GM21381 (cell line): ENCODE results near the gene HBG1.

Experiments
- ATAC-seq: cut with Tn5 transposase; IDR thresholded peaks from one replicate; pipeline ENCODE4 v1.9.1; 2021; ENCODE audit warnings: mild to moderate bottlenecking, moderate library complexity; ENCODE audit not compliant: unreplicated experiment

HBG1 gene

DNA sequence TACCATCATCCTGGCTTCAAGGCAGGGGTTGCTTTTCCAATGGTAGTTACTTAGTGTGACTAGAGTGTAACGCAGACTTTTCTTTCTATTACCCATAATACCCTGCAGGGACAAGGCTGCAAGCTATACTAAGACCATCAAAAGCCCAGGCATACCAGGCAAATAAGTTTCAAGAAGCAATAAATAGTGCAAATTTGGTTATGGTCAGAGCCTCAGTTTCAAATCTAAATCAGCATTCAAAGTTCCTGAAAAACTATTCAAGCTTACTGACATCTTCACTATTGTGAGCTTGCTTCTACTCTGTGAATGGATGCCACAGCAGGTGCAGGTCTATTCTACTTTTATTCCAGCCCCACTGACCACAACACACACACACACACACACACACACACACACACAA lies 20.3 kb downstream of the HBG1 start:
- ATAC-seq: no peak

DNA sequence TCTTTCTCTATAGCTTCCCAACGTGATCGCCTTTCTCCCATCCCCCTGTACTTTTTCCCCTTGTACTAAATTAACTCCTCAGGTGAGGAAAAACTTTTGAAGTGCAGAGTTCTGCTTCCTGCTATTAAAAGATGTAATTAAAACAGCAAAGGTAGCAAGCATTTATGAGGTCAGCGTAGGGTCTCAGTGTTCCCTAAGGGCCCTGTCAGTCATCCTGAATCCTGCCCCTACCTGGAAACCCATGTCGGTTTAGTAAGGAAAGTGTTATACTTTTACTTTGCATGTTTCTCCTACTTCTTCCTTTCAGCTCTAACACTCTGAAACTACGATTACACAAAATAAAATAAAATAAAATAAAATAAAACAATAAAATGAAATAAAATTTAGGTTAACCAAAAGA lies 21.5 kb downstream of the HBG1 start:
- ATAC-seq: no peak

DNA sequence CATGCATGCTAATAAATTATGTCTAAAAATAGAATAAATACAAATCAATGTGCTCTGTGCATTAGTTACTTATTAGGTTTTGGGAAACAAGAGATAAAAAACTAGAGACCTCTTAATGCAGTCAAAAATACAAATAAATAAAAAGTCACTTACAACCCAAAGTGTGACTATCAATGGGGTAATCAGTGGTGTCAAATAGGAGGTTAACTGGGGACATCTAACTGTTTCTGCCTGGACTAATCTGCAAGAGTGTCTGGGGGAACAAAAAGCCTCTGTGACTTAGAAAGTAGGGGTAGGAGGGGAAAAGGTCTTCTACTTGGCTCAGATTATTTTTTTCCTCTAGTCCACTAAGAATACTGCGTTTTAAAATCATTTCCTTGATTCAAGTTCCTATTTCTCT lies 22.0 kb downstream of the HBG1 start:
- ATAC-seq: no peak

DNA sequence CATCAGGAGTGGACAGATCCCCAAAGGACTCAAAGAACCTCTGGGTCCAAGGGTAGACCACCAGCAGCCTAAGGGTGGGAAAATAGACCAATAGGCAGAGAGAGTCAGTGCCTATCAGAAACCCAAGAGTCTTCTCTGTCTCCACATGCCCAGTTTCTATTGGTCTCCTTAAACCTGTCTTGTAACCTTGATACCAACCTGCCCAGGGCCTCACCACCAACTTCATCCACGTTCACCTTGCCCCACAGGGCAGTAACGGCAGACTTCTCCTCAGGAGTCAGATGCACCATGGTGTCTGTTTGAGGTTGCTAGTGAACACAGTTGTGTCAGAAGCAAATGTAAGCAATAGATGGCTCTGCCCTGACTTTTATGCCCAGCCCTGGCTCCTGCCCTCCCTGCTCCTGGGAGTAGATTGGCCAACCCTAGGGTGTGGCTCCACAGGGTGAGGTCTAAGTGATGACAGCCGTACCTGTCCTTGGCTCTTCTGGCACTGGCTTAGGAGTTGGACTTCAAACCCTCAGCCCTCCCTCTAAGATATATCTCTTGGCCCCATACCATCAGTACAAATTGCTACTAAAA lies 22.8 kb downstream of the HBG1 start, which contains the start of gene HBB:
HBB (minus strand) TSS at position 340 of the 579 bp plus-strand sequence; CDS start at position 290, 50 bp downstream.
- ATAC-seq: no peak

DNA sequence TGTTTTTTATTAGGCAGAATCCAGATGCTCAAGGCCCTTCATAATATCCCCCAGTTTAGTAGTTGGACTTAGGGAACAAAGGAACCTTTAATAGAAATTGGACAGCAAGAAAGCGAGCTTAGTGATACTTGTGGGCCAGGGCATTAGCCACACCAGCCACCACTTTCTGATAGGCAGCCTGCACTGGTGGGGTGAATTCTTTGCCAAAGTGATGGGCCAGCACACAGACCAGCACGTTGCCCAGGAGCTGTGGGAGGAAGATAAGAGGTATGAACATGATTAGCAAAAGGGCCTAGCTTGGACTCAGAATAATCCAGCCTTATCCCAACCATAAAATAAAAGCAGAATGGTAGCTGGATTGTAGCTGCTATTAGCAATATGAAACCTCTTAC lies 24.2 kb downstream of the HBG1 start:
- ATAC-seq: no peak

DNA sequence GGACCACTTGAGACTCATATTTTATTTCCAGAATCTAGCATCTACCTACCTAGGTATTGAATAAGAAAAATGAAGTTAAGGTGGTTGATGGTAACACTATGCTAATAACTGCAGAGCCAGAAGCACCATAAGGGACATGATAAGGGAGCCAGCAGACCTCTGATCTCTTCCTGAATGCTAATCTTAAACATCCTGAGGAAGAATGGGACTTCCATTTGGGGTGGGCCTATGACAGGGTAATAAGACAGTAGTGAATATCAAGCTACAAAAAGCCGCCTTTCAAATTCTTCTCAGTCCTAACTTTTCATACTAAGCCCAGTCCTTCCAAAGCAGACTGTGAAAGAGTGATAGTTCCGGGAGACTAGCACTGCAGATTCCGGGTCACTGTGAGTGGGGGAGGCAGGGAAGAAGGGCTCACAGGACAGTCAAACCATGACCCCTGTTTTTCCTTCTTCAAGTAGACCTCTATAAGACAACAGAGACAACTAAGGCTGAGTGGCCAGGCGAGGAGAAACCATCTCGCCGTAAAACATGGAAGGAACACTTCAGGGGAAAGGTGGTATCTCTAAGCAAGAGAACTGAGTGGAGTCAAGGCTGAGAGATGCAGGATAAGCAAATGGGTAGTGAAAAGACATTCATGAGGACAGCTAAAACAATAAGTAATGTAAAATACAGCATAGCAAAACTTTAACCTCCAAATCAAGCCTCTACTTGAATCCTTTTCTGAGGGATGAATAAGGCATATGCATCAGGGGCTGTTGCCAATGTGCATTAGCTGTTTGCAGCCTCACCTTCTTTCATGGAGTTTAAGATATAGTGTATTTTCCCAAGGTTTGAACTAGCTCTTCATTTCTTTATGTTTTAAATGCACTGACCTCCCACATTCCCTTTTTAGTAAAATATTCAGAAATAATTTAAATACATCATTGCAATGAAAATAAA lies 24.8 kb downstream of the HBG1 start:
- ATAC-seq: no peak

DNA sequence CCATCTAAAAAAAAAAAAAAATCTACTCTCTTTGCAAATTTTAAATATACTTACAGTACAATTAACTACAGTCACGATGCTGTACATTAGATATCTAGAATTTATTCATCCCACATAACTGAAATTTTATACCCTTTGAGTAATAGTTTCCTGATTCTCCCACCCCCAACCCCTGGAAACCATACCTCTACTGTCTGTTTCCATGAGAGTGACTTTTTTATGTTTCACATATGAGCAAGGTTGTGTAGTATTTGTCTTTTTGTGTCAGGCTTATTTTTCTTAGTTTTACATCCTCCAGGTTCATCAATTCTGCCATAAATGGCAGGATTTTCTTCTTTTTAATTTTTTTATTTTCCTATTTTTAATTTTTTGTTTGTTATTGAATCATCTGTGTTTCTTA lies 26.0 kb downstream of the HBG1 start:
- no peak for ATAC-seq

DNA sequence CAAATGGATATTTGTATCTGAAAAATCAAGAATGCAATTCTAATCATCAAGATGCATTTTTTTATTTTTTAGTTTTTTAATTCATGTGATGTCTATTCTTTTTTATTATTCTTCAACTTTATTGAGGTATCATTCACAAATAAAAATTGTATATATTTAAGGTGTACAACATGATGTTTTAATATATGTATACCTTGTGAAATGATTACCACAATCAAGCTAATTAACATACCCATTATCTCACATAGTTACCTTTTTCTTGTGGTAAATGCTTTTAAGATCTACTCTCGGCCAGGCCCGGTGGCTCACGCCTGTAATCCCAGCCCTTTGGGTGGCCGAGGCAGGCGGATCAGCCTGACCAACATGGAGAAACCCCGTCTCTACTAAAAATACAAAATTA lies 26.5 kb downstream of the HBG1 start:
- ATAC-seq: no peak

DNA sequence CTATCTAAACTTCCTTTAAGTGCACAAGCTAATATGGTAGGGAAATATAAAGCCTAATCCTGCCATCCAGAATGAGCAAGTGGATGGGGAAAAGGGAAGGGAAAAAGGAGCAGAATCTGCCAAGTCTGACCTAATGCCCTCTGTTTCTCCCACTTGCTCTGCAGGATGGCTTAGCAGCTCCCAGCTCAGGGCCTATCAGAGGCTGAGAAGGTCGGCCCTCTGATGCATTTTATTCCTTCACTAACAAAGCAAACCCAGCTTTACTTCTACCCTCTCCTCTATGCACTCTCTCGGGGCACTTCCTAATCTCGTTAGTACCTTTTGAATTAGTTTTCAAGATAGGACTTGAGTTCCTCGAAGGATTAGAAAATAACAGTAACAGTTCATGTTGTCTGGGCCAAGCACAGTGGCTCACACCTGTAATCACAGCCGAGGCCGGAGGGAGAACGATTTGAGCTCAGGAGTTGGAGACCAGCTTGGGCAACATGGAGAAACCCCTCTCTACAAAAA lies 39.2 kb downstream of the HBG1 start:
- ATAC-seq: no peak

DNA sequence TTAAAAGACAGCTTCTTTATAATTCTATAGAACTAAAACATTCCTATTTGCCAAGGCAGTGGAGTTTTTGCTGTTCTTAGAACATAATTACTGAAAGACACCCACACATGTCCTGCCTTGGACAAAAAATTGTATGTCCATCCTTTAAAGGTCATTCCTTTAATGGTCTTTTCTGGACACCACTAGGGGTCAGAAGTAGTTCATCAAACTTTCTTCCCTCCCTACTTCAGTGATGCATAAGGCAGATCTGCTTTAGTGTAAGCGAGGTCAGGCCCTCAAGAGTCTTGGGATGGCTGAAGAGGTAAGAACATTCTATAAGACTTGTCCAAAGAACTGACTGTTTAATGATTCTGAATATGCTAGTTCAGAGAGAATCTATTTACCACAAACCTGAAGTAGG lies 44.9 kb downstream of the HBG1 start:
- peak; percentile 72 for ATAC-seq

DNA sequence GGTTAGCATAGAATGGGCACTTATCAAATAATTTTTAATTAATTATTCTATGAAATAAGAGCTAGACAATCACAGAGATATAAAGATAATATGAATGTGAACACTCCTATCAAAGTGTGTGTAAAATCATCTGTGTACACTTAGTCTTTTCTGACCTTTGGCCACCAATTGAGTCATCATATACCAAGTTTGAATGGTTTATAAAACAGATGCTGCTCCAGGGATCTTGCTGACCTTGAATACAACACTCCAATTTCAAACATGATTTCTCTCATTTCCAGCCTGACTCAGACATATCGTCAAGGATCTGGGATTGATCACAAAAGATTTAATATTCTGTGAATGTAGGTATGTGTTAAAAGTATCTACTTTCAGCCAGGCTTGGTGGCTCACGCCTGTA lies 46.3 kb downstream of the HBG1 start:
- no peak for ATAC-seq

DNA sequence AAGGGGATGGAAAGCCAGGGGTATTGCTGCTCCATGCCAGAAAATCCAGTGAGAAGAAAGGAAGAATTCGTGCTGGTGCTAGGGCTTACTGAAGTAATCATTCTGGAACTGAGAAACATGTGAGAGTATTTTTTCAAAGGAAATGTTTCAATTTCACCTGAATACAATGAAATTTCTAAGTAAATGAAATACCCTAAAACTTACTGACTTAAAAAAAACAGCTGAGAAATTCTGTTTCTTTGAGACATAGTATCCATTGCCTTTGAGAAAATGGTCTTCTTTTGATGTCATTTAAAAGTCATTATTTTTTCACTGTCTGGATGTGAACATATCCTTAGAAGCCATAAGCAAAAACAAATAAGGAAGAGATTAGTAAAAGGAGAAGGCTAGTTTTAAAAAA lies 49.1 kb downstream of the HBG1 start, which contains the start of gene OR51V1:
OR51V1 (minus strand) TSS at position 101 of the 400 bp plus-strand sequence; CDS start at position 101, 0 bp downstream.
- ATAC-seq: no peak

DNA sequence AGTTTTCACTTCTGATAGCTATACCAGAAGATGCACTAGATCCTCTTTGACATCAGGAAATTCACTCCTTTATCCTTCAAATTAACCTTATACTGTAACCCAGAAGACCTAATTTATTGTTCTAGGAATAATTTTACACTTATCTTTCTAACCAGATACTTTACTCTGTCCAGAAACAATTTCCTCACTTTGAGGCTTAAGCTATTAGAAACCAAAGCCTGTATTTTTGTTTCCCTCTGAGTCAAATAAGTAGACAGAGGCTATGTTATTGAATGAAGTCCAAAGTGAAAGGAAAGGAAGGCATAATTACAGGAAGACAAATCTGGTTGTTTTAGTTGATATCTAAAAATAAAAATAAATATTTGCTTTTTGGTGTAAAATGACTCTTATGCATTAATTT lies 51.4 kb downstream of the HBG1 start:
- no peak for ATAC-seq
